Glomerular visceral epithelial cell (primary cell): ENCODE data around the gene SLC22A4.

Source experiments
- DNase-seq: peaks from one replicate; pipeline ENCODE4 v3.0.0-alpha.2; 2016; ENCODE audit errors: extremely low spot score

The SLC22A4 gene

GRCh38 chr5:132293992-132294727 is at the start of gene SLC22A4:
TSS of gene SLC22A4 (plus strand) at chr5:132294394. CDS start at chr5:132294617, 223 bp downstream.
- peak; percentile 97 for DNase-seq

GRCh38 chr5:132245593-132245992 is 48.6 kb upstream of the SLC22A4 start:
- no peak for DNase-seq

- DNase-seq, result no peak
Observed at GRCh38 chr5:132246806-132247205, 47.4 kb upstream of the SLC22A4 start.

GRCh38 chr5:132250547-132250946 is 43.6 kb upstream of the SLC22A4 start:
- DNase-seq, result no peak

GRCh38 chr5:132251220-132251725 is 42.9 kb upstream of the SLC22A4 start:
- DNase-seq, result peak; percentile 94

DNA sequence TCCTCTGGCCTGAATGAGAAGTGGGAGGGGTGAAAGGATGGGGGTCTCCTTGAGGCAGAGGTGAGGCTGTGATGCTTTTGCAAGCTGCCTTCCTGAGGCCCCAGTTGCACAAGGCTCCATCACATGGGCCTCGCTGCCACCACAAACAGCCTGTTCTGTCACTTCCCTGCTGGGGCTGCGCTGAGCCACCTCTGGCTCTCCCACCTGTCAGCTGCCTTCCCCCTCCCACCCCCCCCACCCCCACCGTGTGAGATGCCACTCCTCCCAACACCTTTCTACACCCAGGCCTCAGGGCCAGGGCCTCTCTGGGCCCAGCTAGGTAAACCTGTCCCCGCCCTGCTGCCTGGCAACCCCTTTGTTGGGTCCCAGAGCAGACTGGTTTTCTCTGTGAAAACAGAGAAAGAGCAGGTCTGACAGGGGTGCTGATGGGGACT is 41.2 kb upstream of the SLC22A4 start:
- DNase-seq, result no peak

DNA sequence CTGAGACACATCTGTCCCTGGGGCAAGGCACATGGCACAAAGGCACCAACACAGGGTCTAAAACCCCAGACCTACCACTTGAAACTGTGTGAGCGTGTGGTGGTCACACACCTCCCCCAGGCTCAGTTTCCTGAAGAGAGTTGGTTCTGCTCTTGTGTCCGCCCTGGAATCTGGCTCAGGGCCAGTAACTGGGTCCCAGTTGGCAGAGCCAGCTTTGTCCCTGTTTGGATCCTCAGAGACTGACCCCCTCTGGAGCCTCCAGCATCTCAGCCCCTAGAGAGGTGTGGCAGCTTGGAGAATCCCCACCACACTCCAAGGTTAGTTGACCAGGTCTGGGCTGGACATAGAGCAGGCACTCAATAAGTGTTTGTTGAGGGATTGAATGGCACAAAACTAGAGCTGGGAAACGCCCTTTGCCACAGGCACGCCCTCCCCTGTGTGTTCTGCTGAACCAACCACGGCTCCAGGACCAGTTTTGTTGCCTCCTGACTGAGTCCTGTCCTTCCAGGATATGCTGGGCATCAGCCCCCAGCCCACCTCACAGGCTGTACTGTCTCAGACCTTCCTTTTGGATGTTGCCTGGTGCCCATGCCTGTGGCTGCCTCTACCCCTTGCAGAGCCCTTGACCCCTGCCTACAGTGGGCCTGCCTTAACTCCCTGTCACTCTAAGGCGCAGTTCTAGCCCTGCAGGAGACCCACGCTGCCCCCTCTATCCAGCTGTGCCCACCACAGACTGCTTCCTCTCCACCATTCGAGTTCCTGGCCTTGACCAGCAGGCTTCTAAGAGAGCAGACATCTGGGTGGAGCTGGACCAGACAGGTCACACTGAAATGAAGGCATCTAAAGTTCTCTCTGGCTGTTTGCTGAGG is 40.5 kb upstream of the SLC22A4 start:
- no peak for DNase-seq

DNA sequence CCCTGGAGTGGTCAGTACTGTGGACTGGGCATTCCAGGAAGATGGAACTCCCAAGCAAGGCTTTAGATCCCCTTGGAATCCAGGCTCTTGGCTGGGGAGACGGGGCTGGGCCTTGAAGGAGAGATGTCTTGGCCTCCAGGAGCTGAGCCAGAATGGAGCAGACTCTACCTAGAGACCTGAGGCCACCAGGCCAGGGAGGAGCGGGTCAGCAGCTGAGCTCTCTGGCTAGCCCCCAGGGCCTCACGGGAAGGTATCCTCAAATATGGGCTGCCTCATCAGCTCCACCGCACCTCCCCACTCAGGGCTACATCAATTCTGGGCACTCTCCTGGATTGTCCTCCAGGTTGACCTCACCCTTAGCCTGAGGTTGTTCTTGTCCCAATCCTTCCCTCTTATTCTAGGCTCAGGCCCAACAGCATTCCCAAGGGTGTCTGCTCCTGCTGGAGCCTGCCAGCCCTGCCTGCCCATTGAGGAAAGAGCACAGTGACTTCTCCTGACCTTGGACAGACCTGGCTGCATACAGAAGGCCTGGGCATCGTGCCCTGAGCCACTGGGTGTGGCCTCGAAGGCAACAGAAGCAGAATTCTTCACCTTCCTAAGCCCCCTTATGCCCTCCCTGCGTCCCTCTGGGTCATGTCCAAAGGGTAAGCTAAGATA is 39.7 kb upstream of the SLC22A4 start:
- DNase-seq, result no peak

GRCh38 chr5:132256086-132256782 is 38.0 kb upstream of the SLC22A4 start:
- DNase-seq, result no peak

- DNase-seq, result no peak
Observed at GRCh38 chr5:132256783-132257130, 37.4 kb upstream of the SLC22A4 start.

GRCh38 chr5:132257131-132258101 is 36.8 kb upstream of the SLC22A4 start, which contains the start of gene PDLIM4:
TSS of gene PDLIM4 (plus strand) at chr5:132257696. CDS start at chr5:132257735, 39 bp downstream.
- DNase-seq, result no peak

- DNase-seq, result peak; percentile 44
Observed at GRCh38 chr5:132258102-132259068, 35.8 kb upstream of the SLC22A4 start.

DNA sequence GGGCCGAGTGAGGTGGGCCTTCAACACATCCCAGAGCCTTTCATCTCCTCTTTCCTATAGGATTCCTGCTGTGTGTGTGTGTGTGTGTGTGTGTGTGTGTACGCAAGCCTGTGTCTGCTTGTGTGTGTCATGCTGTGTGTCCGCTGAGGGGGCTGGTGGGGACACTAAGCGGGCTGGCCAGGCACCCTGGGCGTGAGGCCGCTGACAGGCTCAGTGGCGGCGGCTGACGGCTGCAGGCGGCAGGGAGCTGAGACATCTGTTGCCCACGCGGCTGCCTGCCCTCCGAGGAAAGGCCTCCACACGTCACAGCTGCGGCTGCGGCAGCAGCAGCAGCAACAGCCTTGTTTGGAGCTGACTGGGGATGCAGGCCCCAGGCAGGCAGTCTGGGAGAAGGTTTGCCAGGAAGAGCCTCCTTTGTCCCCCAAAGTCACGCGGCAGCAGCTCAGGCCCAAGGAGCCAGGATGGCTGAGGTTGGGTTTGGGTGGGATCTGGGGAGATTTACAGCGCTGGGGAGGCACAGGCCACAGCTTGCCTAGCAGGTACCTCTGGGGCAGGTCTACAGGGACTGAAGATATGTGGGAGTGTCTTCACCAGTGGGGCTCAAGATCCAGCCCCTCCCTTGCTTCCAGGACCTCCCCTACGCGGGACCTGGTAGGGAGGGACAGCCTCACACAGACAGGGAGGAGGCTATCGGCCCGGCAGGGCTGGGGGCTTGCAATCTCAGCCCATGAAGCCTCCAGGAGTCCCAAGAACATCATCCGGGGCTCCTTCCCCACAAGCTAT is 34.9 kb upstream of the SLC22A4 start:
- DNase-seq, result no peak

GRCh38 chr5:132260051-132260450 is 34.1 kb upstream of the SLC22A4 start:
- peak; percentile 74 for DNase-seq

DNA sequence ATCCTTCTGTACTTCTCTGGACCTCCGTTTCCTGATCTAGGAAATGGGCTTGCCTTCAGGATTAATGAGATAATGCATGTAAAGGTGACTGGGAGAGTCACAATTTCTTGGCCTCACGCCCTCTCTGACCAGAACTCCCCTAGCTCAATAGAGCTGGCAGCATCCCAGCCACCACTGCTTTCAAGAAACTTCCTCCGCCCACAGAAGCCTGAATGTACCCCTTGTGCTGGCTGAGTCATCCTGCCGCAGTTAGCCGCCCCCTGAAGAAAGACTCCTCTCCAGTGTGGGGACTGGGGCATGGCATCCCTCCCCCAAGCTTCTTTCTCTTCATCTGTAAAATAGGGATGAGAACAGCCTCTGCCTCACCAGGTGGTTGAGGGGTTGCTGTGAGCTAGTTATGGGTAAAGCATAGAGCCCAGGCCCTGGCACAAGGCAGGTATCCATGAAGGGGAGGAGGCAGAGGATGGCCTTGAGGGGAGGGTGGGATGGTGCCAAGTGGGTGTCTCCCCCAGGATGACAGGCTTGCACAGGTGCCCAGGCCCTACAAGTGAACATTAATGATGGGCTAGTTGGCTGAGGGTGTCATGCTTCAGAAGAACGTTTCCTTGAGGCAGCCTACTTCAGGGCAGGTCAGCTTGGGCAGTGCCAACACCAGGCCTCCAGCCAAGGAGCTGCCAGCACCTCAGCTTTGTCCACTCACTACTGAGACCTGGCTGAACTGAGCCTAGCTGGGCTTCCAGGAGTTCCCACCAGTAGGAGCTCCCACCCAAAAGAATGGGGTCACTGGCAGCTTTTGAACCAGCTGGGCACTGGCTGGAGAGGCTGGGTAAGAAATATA is 33.3 kb upstream of the SLC22A4 start:
- DNase-seq, result peak; percentile 99

DNA sequence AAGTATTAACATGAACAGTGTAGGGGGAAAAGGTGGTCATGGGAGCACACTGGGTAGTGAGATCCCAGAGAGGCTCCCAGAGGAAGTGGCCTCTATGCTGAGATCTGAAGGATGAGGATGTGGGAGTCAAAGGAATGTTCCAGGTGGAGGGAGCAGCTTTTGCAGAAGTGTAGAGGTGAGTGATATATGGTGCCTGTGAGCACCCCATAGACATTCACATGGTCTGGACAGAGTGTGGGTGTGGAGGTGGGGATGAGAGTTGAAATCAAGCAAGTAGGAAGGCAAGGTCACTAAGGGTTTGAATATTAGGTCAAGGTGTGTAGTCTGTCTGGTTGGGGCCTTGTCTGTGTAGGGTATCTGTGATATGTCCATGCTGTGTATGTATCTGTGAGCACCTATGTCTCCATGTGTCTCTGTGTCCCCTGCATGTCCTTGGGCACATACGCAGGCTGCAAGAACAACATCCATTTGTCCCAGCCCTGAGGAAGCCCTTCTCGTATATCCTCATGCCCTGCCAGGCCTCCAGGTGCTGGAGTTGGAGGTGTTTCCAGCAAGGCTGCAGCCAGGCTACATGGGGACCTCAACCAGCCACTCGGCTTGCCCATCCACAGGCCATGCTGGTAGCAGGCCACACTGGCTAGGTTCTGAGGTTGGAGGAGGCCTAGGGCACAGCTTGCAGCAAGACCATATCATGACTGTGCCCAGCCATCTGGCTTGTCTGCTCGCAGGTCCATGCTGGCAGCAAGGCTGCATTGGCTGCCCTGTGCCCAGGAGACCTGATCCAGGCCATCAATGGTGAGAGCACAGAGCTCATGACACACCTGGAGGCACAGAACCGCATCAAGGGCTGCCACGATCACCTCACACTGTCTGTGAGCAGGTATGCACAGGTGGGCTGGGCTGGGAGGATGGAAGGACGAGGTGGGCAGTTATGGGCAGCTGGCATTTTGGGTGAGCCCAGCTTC is 32.0 kb upstream of the SLC22A4 start:
- DNase-seq, result no peak
